Common myeloid progenitor, CD34-positive (primary cell): ENCODE data around the gene MST1R.

Experiments used
- CTCF ChIA-PET: fragments of 350-600 bp; sonication (Branson Sonifier 250); formaldehyde crosslinking; loops from one replicate; lab custom pipeline; 2021; ENCODE audit warnings: antibody characterized with exemption; lab: Charles Lee
- POLR2A ChIA-PET: fragments of 350-600 bp; sonication (Branson Sonifier 250); formaldehyde crosslinking; loops from one replicate; lab custom pipeline; 2021; ENCODE audit warnings: antibody characterized with exemption; lab: Charles Lee
- DNase-seq, 3 donors: peaks; one replicate each; pipeline versions ENCODE4 v3.0.0 to v3.0.0-alpha.2; 2013
- H3K27ac ChIP-seq, 2 experiments: 1 replicate in 1 of 2; 2 replicates in 1 of 2; pipeline ENCODE4 v1.7.0; 2013; ENCODE audit warnings: inconsistent platforms in 2 of 2, low read length in 2 of 2, mild to moderate bottlenecking in 2 of 2, low read depth in 1 of 2, moderate library complexity in 1 of 2; ENCODE audit not compliant: severe bottlenecking in 2 of 2, insufficient read depth in 1 of 2, poor library complexity in 1 of 2
- H3K27me3 ChIP-seq, 5 experiments: replicated peaks in 2 of 5; 1 replicate in 3 of 5; 2 replicates in 2 of 5; pipeline versions ENCODE4 v1.6.1 to v1.7.0; 2013; ENCODE audit warnings: low read length in 4 of 5, mild to moderate bottlenecking in 2 of 5, moderate library complexity in 2 of 5, inconsistent platforms in 1 of 5; ENCODE audit not compliant: insufficient read depth in 5 of 5, control insufficient read depth in 4 of 5
- H3K36me3 ChIP-seq, 4 experiments: 1 replicate in 2 of 4; 2 replicates in 2 of 4; pipeline versions ENCODE4 v1.6.1 to v1.7.0; 2013; ENCODE audit warnings: low read length in 3 of 4, control low read depth in 1 of 4, mild to moderate bottlenecking in 1 of 4; ENCODE audit not compliant: control insufficient read depth in 4 of 4, insufficient read depth in 4 of 4
- H3K4me1 ChIP-seq, 4 experiments: 1 replicate in 3 of 4; 2 replicates in 1 of 4; pipeline versions ENCODE4 v1.6.1 to v1.7.1; 2013; ENCODE audit warnings: low read length in 3 of 4, mild to moderate bottlenecking in 3 of 4, control low read depth in 1 of 4, inconsistent platforms in 1 of 4, moderate library complexity in 1 of 4; ENCODE audit not compliant: control insufficient read depth in 4 of 4, insufficient read depth in 4 of 4; ENCODE audit errors: control extremely low read depth in 1 of 4
- H3K4me3 ChIP-seq, 7 experiments: 1 replicate in 4 of 7; 2 replicates in 3 of 7; pipeline versions ENCODE4 v1.5.1 to v1.7.0; 2013; ENCODE audit warnings: mild to moderate bottlenecking in 7 of 7, low read length in 6 of 7, moderate library complexity in 6 of 7, inconsistent platforms in 2 of 7, low read depth in 2 of 7, control low read depth in 1 of 7; ENCODE audit not compliant: insufficient read depth in 4 of 7, control insufficient read depth in 1 of 7; ENCODE audit errors: extremely low read depth in 1 of 7
- H3K9me3 ChIP-seq, 5 experiments: 1 replicate in 4 of 5; 2 replicates in 1 of 5; pipeline versions ENCODE4 v1.6.1 to v1.7.1; 2013; ENCODE audit warnings: low read length in 4 of 5, mild to moderate bottlenecking in 2 of 5, inconsistent platforms in 1 of 5, low read depth in 1 of 5, moderate library complexity in 1 of 5; ENCODE audit not compliant: control insufficient read depth in 4 of 5, insufficient read depth in 2 of 5; ENCODE audit errors: control extremely low read depth in 1 of 5
- WGBS: methylation state at CpG from one replicate; pipeline ENCODE4 v1.1.5; 2013; ENCODE audit not compliant: insufficient coverage; 5-methylcytosine and 5-hydroxymethylcytosine counted together

MST1R gene

GRCh38 chr3:49912881-49913281 lies 9.2 kb upstream of the MST1R start:
- 96% methylated on average over 3 of the region's 4 CpGs for WGBS
- no peak overlapping the region for H3K27ac ChIP-seq
- no peak overlapping the region for H3K4me3 ChIP-seq
- DNase-seq, result no peak
- ChIA-PET POLR2A (interaction anchor here (0.5 to 0.6 kb wide), 2 partner anchors 47 to 122 kb away, joined by 3 to 7 read pairs; no protein-coding TSS in a partner anchor), CTCF (interaction anchor here (0.9 to 5.4 kb wide), 2 partner anchors 11 to 73 kb away, joined by 3 to 55 read pairs; no protein-coding TSS in a partner anchor)
- H3K4me1 ChIP-seq, result no peaks in the 10 kb centered on the region
- H3K9me3 ChIP-seq, result no peaks in the 10 kb centered on the region
- H3K36me3 ChIP-seq, result peaks cover 0 to 39% (median 22%) of the 10 kb centered on the region in 4 experiments
- no peaks in the 10 kb centered on the region for H3K27me3 ChIP-seq

- WGBS, result 96% methylated on average over 15 of the region's 15 CpGs
- H3K27ac ChIP-seq, result no peak overlapping the region
- POLR2A ChIA-PET, result interaction anchor here (0.5 kb wide), 1 partner anchor 37 kb away, joined by 5 read pairs; no protein-coding TSS in a partner anchor
- H3K4me3 ChIP-seq, result no peak overlapping the region
- no peaks in the 10 kb centered on the region for H3K27me3 ChIP-seq
- no peak for DNase-seq
- peaks cover 0 to 39% (median 22%) of the 10 kb centered on the region in 4 experiments for H3K36me3 ChIP-seq
- no peaks in the 10 kb centered on the region for H3K9me3 ChIP-seq
- peaks cover 0 to under 1% (median under 1%) of the 10 kb centered on the region in 4 experiments for H3K4me1 ChIP-seq
- CTCF ChIA-PET, result interaction anchor here (1.3 to 5.4 kb wide), 2 partner anchors 12 to 72 kb away, joined by 3 to 55 read pairs; no protein-coding TSS in a partner anchor
Observed at GRCh38 chr3:49911611-49912010, 7.9 kb upstream of the MST1R start.

- Histone ChIP-seq H3K27ac (no peak overlapping the region), H3K36me3 (peaks cover 0 to 39% (median 22%) of the 10 kb centered on the region in 4 experiments), H3K9me3 (no peaks in the 10 kb centered on the region), H3K4me1 (peaks cover 0 to 6% (median 4%) of the 10 kb centered on the region in 4 experiments), H3K27me3 (no peaks in the 10 kb centered on the region), H3K4me3 (no peak overlapping the region)
- POLR2A ChIA-PET, result interaction anchor here (0.5 kb wide), 1 partner anchor 37 kb away, joined by 5 read pairs; no protein-coding TSS in a partner anchor
- CTCF ChIA-PET, result interaction anchor here (1.3 to 5.4 kb wide), 3 partner anchors 11 to 109 kb away, joined by 3 to 55 read pairs (median 4); no protein-coding TSS in a partner anchor
- no peak for DNase-seq
- no CpG with 5 or more reads among the region's 2 CpGs for WGBS
Observed at GRCh38 chr3:49911124-49911420, 7.4 kb upstream of the MST1R start.

DNA sequence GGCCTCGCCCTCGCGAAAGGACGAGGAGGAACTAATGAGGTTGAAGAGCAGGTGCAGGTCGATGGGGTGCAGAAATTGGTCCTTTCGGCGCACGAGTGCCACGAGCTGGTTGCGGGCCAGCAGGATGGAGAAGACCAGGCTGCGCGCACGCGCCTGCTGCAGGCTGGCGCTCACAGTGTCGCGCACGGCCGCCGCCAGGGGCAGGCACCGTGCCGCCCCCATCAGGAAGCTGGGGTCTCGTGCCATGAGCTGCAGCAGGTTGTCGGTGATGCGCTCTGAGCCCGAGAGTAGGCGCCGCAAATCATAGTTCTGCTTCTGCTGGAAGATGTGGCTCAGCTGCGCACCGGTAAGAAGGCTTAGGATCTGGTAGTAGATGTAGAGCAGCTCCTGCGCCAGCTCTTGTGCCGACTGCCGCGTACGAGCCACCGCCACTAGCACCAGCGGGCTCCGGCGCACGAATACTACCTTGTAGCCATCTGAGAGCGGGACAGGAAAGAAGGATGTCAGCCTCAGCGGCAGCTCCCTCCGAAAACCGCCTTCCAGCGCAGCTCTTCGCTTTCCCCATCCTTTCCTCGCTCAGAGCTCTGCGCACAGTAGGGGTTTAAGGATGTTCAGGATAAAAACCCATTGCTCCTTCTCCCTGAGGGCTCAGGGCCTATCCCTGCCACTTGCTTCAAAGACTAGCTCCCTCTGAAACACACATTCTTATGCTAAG lies 6.9 kb upstream of the MST1R start:
- H3K4me1 ChIP-seq, result peaks cover 0 to 11% (median 9%) of the 10 kb centered on the region in 4 experiments
- no peak for DNase-seq
- POLR2A ChIA-PET, result interaction anchor here (0.6 kb wide), 1 partner anchor 16 kb away, joined by 3 read pairs; no protein-coding TSS in a partner anchor
- H3K27ac ChIP-seq, result no peak overlapping the region
- H3K9me3 ChIP-seq, result no peaks in the 10 kb centered on the region
- H3K36me3 ChIP-seq, result peaks cover 0 to 39% (median 22%) of the 10 kb centered on the region in 4 experiments
- H3K27me3 ChIP-seq, result no peaks in the 10 kb centered on the region
- no peak overlapping the region for H3K4me3 ChIP-seq
- WGBS, result 95% methylated on average over 46 of the region's 48 CpGs
- CTCF ChIA-PET, result interaction anchor here (1.2 to 5.4 kb wide), 4 partner anchors 10 to 109 kb away, joined by 3 to 55 read pairs (median 6); no protein-coding TSS in a partner anchor

DNA sequence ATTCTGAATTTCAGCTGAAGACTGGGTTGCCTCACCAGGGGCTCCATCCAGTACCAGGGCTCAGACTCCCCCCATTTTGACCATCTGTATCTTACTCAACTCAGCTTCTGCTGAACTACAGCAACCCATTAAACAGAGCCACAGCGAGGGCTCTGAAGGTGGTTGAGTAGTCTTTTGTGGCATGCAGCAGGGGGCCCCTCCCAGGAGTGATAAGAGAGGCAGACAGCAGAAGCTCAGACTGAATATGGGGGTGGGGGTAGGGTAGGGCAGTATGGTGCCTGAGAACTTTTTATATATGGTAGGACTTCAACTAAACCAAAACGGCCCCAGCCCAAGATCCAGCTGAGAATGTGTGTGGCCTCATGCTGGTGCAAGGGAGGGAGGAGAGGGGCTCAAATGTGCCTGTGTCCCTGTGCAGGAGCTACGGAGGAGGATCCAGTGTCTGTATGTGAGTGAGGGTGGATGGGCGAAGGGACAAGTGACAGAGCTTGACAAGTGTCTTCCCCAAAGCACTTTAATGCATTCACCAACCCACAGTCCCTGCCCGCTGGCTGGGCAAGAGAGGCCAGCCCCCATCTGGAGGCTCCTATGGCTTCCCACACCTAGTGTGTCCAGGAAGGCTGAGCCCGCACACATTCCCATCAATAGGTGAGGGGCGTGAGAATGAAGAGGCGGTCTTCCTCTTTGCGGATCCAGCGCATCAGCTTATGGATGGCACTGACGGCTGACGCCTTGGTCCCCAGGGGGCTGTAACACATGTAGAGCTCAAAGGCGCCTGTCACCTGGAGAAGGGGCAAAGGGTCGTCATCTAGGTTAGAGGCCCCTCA lies 4.9 kb upstream of the MST1R start:
- H3K27me3 ChIP-seq, result no peaks in the 10 kb centered on the region
- no peaks in the 10 kb centered on the region for H3K9me3 ChIP-seq
- over 99% methylated on average over 10 of the region's 14 CpGs for WGBS
- H3K36me3 ChIP-seq, result peaks cover 0 to 39% (median 22%) of the 10 kb centered on the region in 4 experiments
- peaks cover 0 to 19% (median 16%) of the 10 kb centered on the region in 4 experiments for H3K4me1 ChIP-seq
- H3K4me3 ChIP-seq, result no peak overlapping the region
- POLR2A ChIA-PET, result no interaction called here
- no peak overlapping the region for H3K27ac ChIP-seq
- no peak for DNase-seq
- CTCF ChIA-PET, result interaction anchor here (1.1 to 5.4 kb wide), 7 partner anchors 7 to 69 kb away, joined by 3 to 55 read pairs (median 10); partner anchors contain the start of gene MON1A

DNA sequence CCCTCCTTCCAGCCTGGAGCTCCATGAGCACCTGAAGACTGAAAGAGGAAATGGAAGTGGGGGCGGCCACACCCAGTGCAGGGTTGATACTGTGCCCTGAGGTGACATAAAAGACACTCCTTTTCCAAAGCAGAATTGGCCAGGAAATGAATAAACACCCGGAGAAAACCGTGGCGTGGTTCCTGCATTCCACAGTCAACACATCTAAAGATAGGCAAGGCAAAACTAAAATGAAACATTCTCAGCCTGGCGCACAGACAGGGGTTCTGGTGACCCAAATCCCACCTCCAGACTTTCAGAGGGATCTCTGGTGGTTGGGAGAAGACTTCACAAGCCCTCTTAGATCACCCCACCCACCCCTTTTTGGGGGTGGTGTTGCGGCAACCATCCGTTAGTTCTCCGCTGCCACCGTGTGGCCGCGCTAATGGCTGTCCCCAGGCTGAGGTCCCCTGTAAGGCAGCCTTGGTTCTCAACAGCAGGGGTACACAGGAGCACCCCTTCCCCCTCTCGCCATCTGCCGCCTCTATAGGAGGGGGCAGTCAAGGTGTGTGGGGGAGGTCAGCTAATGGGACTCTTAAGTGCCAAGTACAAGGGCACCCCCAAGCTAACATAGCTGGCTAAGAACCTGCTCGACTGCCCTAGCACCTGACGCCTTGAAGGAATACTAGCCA lies 2.5 kb upstream of the MST1R start:
- 25% methylated on average over 8 of the region's 15 CpGs for WGBS
- H3K36me3 ChIP-seq, result peaks cover 0 to 23% (median 14%) of the 10 kb centered on the region in 4 experiments
- peak overlapping the region in 1 of 2 experiments; percentile 17 for H3K27ac ChIP-seq
- no peaks in the 10 kb centered on the region for H3K9me3 ChIP-seq
- peak overlapping the region in 5 of 7 experiments; percentile 23 to 70 (median 44) for H3K4me3 ChIP-seq
- no peaks in the 10 kb centered on the region for H3K27me3 ChIP-seq
- CTCF ChIA-PET, result interaction anchor here (0.7 to 4.0 kb wide), 21 partner anchors 9 to 203 kb away, joined by 3 to 26 read pairs (median 6); partner anchors contain the start of genes INKA1, MON1A, RBM5 and TRAIP
- POLR2A ChIA-PET, result interaction anchor here (0.9 kb wide), 1 partner anchor 104 kb away, joined by 3 read pairs; the partner anchor contains the start of gene INKA1
- peaks cover 0 to 22% (median 20%) of the 10 kb centered on the region in 4 experiments for H3K4me1 ChIP-seq
- DNase-seq, result peak; percentile 66 to 80 (median 79)
